Muscle of leg (tissue), 11 donors: ENCODE results near the gene SPOCK1. TPM values are rescaled to one million over a fixed set of nuclear protein-coding genes. Genes with fewer than 3 reads are reported as not detected.

Source experiments
- DNase-seq: peaks from one replicate; pipeline ENCODE4 v3.0.0; 2013
- H3K27ac ChIP-seq: one replicate; pipeline ENCODE4 v1.5.1; 2013; ENCODE audit warnings: mild to moderate bottlenecking, low read length, control low read depth
- H3K27me3 ChIP-seq: one replicate; pipeline ENCODE4 v1.6.1; 2013; ENCODE audit warnings: low read length; ENCODE audit not compliant: control insufficient read depth, insufficient read depth
- H3K36me3 ChIP-seq: one replicate; pipeline ENCODE4 v1.6.1; 2013; ENCODE audit warnings: low read length; ENCODE audit not compliant: control insufficient read depth, insufficient read depth
- H3K4me1 ChIP-seq: one replicate; pipeline ENCODE4 v1.6.1; 2013; ENCODE audit warnings: low read length; ENCODE audit not compliant: control insufficient read depth, insufficient read depth
- H3K4me3 ChIP-seq: one replicate; pipeline ENCODE4 v1.5.1; 2013; ENCODE audit warnings: low read length, control low read depth
- H3K9me3 ChIP-seq: replicated peaks from 2 replicates; pipeline ENCODE4 v1.6.1; 2013; ENCODE audit warnings: low read depth, low read length; ENCODE audit not compliant: control insufficient read depth
- whole genome bisulfite sequencing: methylation state at CpG from one replicate; pipeline ENCODE4 v1.1.5; 2013; ENCODE audit warnings: missing lambda C conversion rate; ENCODE audit not compliant: insufficient coverage; 5-methylcytosine and 5-hydroxymethylcytosine counted together
- polyA plus RNA-seq, 8 donors: library from polyadenylated mRNA; unstranded; fragments of 120-200 nt; gene quantifications; one replicate each; pipeline versions ENCODE4 v1.2.1 to v1.2.3, GENCODE V29; 2013; ENCODE audit warnings: inconsistent platforms in 1 of 8, low replicate concordance in 1 of 8; ENCODE audit not compliant: insufficient read length in 8 of 8, insufficient read depth in 1 of 8
- total RNA-seq: library from RNA; stranded (reverse); fragments of 120-200 nt; gene quantifications from one replicate; pipeline ENCODE4 v1.2.4, GENCODE V29; 2013

Gene SPOCK1
- total and polyA plus RNA-seq, 9 donors = 2.3 to 14.8 (median 4.6) TPM

- 96% methylated on average over 4 of the region's 5 CpGs for WGBS
- no peaks in the 10 kb centered on the region for H3K27me3 ChIP-seq
- no peak for DNase-seq
- H3K36me3 ChIP-seq = no peaks in the 10 kb centered on the region
- no peak overlapping the region for H3K27ac ChIP-seq
- no peaks in the 10 kb centered on the region for H3K9me3 ChIP-seq
- H3K4me1 ChIP-seq = peaks cover 9% of the 10 kb centered on the region
- H3K4me3 ChIP-seq = no peak overlapping the region
Measured at GRCh38 chr5:137278476-137278875, 220.7 kb downstream of the SPOCK1 start.

GRCh38 chr5:137275083-137275482 is 224.0 kb downstream of the SPOCK1 start:
- H3K4me3 ChIP-seq = no peak overlapping the region
- no peaks in the 10 kb centered on the region for H3K9me3 ChIP-seq
- DNase-seq = no peak
- 69% methylated on average over 2 of the region's 2 CpGs for WGBS
- H3K36me3 ChIP-seq = no peaks in the 10 kb centered on the region
- no peak overlapping the region for H3K27ac ChIP-seq
- H3K4me1 ChIP-seq = peaks cover 6% of the 10 kb centered on the region
- no peaks in the 10 kb centered on the region for H3K27me3 ChIP-seq

GRCh38 chr5:137273511-137273910 is 225.6 kb downstream of the SPOCK1 start:
- Histone ChIP-seq H3K36me3 (no peaks in the 10 kb centered on the region), H3K4me1 (no peaks in the 10 kb centered on the region), H3K27ac (no peak overlapping the region), H3K9me3 (no peaks in the 10 kb centered on the region), H3K4me3 (no peak overlapping the region), H3K27me3 (no peaks in the 10 kb centered on the region)
- no CpG with 5 or more reads among the region's 1 CpG for WGBS
- DNase-seq = no peak

- no peaks in the 10 kb centered on the region for H3K4me1 ChIP-seq
- no peaks in the 10 kb centered on the region for H3K27me3 ChIP-seq
- H3K36me3 ChIP-seq = no peaks in the 10 kb centered on the region
- H3K4me3 ChIP-seq = no peak overlapping the region
- H3K9me3 ChIP-seq = no peaks in the 10 kb centered on the region
- no peak for DNase-seq
- no peak overlapping the region for H3K27ac ChIP-seq
Measured at GRCh38 chr5:137272831-137273230, 226.3 kb downstream of the SPOCK1 start.

- Histone ChIP-seq H3K36me3 (no peaks in the 10 kb centered on the region), H3K27me3 (no peaks in the 10 kb centered on the region), H3K4me1 (no peaks in the 10 kb centered on the region), H3K4me3 (no peak overlapping the region), H3K27ac (no peak overlapping the region), H3K9me3 (no peaks in the 10 kb centered on the region)
- no peak for DNase-seq
- WGBS = 33% methylated on average over 2 of the region's 2 CpGs
Measured at GRCh38 chr5:137269946-137270345, 229.2 kb downstream of the SPOCK1 start.

GRCh38 chr5:137269274-137269673 is 229.9 kb downstream of the SPOCK1 start:
- no peaks in the 10 kb centered on the region for H3K27me3 ChIP-seq
- no peak for DNase-seq
- no peak overlapping the region for H3K4me3 ChIP-seq
- H3K4me1 ChIP-seq = no peaks in the 10 kb centered on the region
- no peak overlapping the region for H3K27ac ChIP-seq
- H3K9me3 ChIP-seq = no peaks in the 10 kb centered on the region
- H3K36me3 ChIP-seq = no peaks in the 10 kb centered on the region
- 20% methylated on average over 1 of the region's 2 CpGs for WGBS

GRCh38 chr5:137268646-137269045 is 230.5 kb downstream of the SPOCK1 start:
- no peaks in the 10 kb centered on the region for H3K9me3 ChIP-seq
- H3K27ac ChIP-seq = no peak overlapping the region
- H3K4me3 ChIP-seq = no peak overlapping the region
- no peak for DNase-seq
- H3K4me1 ChIP-seq = no peaks in the 10 kb centered on the region
- H3K27me3 ChIP-seq = no peaks in the 10 kb centered on the region
- no peaks in the 10 kb centered on the region for H3K36me3 ChIP-seq
- no CpG with 5 or more reads among the region's 1 CpG for WGBS

- H3K4me1 ChIP-seq = no peaks in the 10 kb centered on the region
- H3K27ac ChIP-seq = no peak overlapping the region
- H3K4me3 ChIP-seq = no peak overlapping the region
- peaks cover 2% of the 10 kb centered on the region for H3K27me3 ChIP-seq
- no peaks in the 10 kb centered on the region for H3K9me3 ChIP-seq
- DNase-seq = no peak
- H3K36me3 ChIP-seq = no peaks in the 10 kb centered on the region
- WGBS = no CpG with 5 or more reads among the region's 4 CpGs
Measured at GRCh38 chr5:137266186-137266585, 232.9 kb downstream of the SPOCK1 start.

- Histone ChIP-seq H3K4me1 (no peaks in the 10 kb centered on the region), H3K36me3 (no peaks in the 10 kb centered on the region), H3K9me3 (no peaks in the 10 kb centered on the region), H3K4me3 (no peak overlapping the region), H3K27me3 (peaks cover 2% of the 10 kb centered on the region), H3K27ac (no peak overlapping the region)
- WGBS = no CpG with 5 or more reads among the region's 1 CpG
- DNase-seq = no peak
Measured at GRCh38 chr5:137265457-137265856, 233.7 kb downstream of the SPOCK1 start.

- no peak for DNase-seq
- Histone ChIP-seq H3K27ac (no peak overlapping the region), H3K9me3 (no peaks in the 10 kb centered on the region), H3K4me1 (no peaks in the 10 kb centered on the region), H3K36me3 (no peaks in the 10 kb centered on the region), H3K4me3 (no peak overlapping the region), H3K27me3 (peaks cover 2% of the 10 kb centered on the region)
- WGBS = no CpG with 5 or more reads among the region's 4 CpGs
Measured at GRCh38 chr5:137264573-137264972, 234.6 kb downstream of the SPOCK1 start.

- H3K36me3 ChIP-seq = no peaks in the 10 kb centered on the region
- no peaks in the 10 kb centered on the region for H3K4me1 ChIP-seq
- no peak overlapping the region for H3K27ac ChIP-seq
- peaks cover 2% of the 10 kb centered on the region for H3K27me3 ChIP-seq
- H3K9me3 ChIP-seq = no peaks in the 10 kb centered on the region
- no peak for DNase-seq
- 100% methylated on average over 1 of the region's 3 CpGs for WGBS
- H3K4me3 ChIP-seq = no peak overlapping the region
Measured at GRCh38 chr5:137264041-137264440, 235.1 kb downstream of the SPOCK1 start.
